ENCODE measurements around the gene TMEM202.
A peak's percentile ranks its signal among the peaks of the same experiment; 100 is the strongest.

The TMEM202 gene

GRCh38 chr15:72437650-72438316, 39.7 kb downstream of the TMEM202 start:
- TF ChIP-seq USF1 (IDR thresholded peaks at IDR 0.05) (no peak), CREB1 (IDR thresholded peaks at IDR 0.05; ENCODE audit: low read depth) (no peak), REST (IDR thresholded peaks at IDR 0.05; ENCODE audit: low read depth) (no peak), NFIC (IDR thresholded peaks at IDR 0.05) (no peak), CEBPB (IDR thresholded peaks at IDR 0.05) (no peak)

- TF ChIP-seq NFIC (IDR thresholded peaks at IDR 0.05) (0 out of 2 replicates have a peak, but pooled peaks have one; percentile 16), TAF1 (IDR thresholded peaks at IDR 0.05; ENCODE audit: low read depth) (no peak)
These were observed 47.3 kb downstream of the TMEM202 start for GRCh38 chr15:72445426-72445825.

DNA sequence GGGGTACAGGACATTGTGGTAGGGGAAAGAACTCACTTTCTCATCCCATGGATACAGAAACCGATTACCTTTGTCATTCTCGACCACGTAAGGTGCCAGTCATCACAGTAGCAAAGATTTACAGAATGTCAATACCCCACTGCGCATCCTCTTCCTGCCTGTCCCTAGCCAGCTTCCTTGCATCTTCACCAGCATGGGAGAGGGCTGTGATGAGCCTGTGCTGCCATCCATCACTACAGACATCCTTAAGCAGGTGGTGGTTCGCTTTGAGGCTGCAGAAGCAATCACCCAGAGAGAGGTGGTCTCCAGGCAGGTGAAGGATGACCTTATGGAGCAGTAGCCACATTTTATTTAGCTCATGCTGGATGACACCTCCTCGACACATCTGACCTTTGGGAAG, 52.7 kb downstream of the TMEM202 start:
- TF ChIP-seq TAF1 (IDR thresholded peaks at IDR 0.05; ENCODE audit: low read depth) (no peak), TCF12 (IDR thresholded peaks at IDR 0.05; ENCODE audit: low read depth) (no peak), REST (IDR thresholded peaks at IDR 0.05; ENCODE audit: low read depth) (no peak)

DNA sequence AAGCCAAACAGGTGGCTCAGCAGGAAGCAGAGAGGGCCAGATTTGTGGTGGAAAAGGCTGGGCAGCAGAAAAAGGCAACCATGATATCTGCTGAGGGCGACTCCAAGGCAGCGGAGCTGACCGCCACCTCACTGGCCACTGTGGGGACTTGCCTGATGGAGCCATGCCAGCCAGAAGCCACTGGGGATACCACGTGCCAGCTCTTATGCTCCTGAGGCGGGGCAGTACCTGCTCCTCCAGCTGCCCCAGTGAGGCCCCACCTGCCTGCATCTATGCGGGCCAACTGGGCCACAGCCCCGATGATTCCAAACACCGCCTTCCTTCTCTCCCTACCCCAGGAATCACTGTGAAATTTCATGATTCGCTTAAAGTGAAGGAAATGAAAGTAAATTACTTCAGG, 53.1 kb downstream of the TMEM202 start:
- TF ChIP-seq CREB1 (IDR thresholded peaks at IDR 0.05; ENCODE audit: low read depth) = no peak
- TF ChIP-seq TEAD4 (IDR thresholded peaks at IDR 0.05) = no peak
- no peak for TF ChIP-seq FOXM1 (IDR thresholded peaks at IDR 0.05; ENCODE audit: borderline replicate concordance, low read depth)
- TF ChIP-seq TCF12 (IDR thresholded peaks at IDR 0.05; ENCODE audit: low read depth) = no peak
- TF ChIP-seq EGR1 (IDR thresholded peaks at IDR 0.05) = no peak
- TF ChIP-seq YY1 (IDR thresholded peaks at IDR 0.05; ENCODE audit: low read depth) = no peak
- TF ChIP-seq REST (IDR thresholded peaks at IDR 0.05; ENCODE audit: low read depth) = no peak
- TF ChIP-seq TAF1 (IDR thresholded peaks at IDR 0.05; ENCODE audit: low read depth) = no peak
- no peak for TF ChIP-seq NFIC (IDR thresholded peaks at IDR 0.05)
- TF ChIP-seq RAD21 (IDR thresholded peaks at IDR 0.05; ENCODE audit: low read depth) = no peak
- TF ChIP-seq MAX (IDR thresholded peaks at IDR 0.05) = no peak
- TF ChIP-seq ZBTB7A (IDR thresholded peaks at IDR 0.05; ENCODE audit: low read depth) = no peak

DNA sequence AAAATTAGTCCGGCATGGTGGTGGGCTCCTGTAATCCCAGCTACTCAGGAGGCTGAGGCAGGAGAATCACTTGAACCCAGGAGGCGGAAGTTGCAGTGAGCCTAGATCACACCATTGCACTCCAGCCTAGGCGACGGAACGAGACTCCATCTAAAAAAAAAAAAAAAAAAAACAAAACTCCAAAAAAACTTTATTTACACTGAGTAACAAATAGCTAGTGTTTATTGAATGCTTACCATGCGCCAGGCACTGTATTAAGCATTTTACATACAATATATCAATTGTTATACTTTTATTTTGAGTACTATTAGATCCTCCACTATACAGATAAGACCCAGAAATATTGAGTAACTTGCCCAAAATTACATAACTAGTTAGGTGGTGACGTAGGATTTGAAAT, 58.6 kb downstream of the TMEM202 start:
- no peak for TF ChIP-seq EGR1 (IDR thresholded peaks at IDR 0.05)
- TF ChIP-seq USF1 (IDR thresholded peaks at IDR 0.05) = no peak
- TF ChIP-seq ZBTB7A (IDR thresholded peaks at IDR 0.05; ENCODE audit: low read depth) = no peak
- TF ChIP-seq TEAD4 (IDR thresholded peaks at IDR 0.05) = no peak
- no peak for TF ChIP-seq RAD21 (IDR thresholded peaks at IDR 0.05; ENCODE audit: low read depth)
- no peak for TF ChIP-seq TAF1 (IDR thresholded peaks at IDR 0.05; ENCODE audit: low read depth)
- TF ChIP-seq YY1 (IDR thresholded peaks at IDR 0.05; ENCODE audit: low read depth) = no peak
- no peak for TF ChIP-seq REST (IDR thresholded peaks at IDR 0.05; ENCODE audit: low read depth)
- no peak for TF ChIP-seq EP300 (IDR thresholded peaks at IDR 0.05; ENCODE audit: borderline replicate concordance)
- no peak for TF ChIP-seq CEBPB (IDR thresholded peaks at IDR 0.05)
